ENCODE measurements around the gene DQX1.

DNA sequence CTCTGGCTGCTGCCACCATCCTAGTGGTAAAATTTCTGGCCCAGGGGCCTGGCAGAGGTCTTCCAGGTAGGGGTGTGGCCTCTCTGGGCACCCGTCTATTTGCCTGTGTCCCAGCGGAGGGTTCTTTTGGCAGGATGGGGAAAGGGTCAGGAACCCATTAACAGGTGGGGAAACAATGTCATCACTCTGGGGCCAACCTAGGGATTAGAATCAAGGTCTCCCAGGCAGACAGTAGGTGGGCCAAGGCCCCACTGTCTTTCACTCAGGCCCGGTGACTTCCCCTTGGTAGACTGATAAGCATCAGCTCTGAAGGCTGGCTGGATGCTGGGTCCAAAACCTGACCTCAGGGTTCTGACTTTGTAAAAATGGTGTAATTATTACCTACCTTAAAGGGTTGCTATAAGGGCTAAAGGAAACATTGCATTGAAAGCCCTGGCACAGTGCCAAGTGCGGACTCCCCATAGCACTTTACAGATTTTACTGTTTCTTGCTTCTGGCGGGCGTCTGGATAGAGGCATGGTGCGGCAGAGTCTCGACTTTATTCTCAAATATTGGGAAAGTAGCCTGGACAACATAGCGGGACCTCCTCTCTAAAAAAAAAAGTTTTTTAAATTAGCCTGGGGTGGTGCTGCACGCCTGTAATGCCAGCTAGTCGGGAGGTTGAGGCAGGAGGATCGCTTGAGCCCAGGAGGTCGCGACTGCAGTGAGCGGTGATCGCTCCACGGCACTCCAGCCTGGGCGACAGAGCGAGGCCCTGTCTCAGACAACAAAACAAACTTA, 28.8 kb downstream of the DQX1 start:
- no peak for TF ChIP-seq TAF1 (IDR thresholded peaks at IDR 0.05; ENCODE audit: borderline replicate concordance, insufficient read depth, low read length)
- TF ChIP-seq POLR2AphosphoS5 (IDR thresholded peaks at IDR 0.05; ENCODE audit: low read depth, low read length): no peak
- TF ChIP-seq FOXP2 (optimal IDR thresholded peaks at IDR 0.05; ENCODE audit: borderline replicate concordance, extremely low read depth, extremely low read length, insufficient read depth): no peak
- TF ChIP-seq, protein P1, sequence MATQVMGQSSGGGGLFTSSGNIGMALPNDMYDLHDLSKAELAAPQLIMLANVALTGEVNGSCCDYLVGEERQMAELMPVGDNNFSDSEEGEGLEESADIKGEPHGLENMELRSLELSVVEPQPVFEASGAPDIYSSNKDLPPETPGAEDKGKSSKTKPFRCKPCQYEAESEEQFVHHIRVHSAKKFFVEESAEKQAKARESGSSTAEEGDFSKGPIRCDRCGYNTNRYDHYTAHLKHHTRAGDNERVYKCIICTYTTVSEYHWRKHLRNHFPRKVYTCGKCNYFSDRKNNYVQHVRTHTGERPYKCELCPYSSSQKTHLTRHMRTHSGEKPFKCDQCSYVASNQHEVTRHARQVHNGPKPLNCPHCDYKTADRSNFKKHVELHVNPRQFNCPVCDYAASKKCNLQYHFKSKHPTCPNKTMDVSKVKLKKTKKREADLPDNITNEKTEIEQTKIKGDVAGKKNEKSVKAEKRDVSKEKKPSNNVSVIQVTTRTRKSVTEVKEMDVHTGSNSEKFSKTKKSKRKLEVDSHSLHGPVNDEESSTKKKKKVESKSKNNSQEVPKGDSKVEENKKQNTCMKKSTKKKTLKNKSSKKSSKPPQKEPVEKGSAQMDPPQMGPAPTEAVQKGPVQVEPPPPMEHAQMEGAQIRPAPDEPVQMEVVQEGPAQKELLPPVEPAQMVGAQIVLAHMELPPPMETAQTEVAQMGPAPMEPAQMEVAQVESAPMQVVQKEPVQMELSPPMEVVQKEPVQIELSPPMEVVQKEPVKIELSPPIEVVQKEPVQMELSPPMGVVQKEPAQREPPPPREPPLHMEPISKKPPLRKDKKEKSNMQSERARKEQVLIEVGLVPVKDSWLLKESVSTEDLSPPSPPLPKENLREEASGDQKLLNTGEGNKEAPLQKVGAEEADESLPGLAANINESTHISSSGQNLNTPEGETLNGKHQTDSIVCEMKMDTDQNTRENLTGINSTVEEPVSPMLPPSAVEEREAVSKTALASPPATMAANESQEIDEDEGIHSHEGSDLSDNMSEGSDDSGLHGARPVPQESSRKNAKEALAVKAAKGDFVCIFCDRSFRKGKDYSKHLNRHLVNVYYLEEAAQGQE (IDR thresholded peaks at IDR 0.05; ENCODE audit: insufficient read depth in 1 of 2, low read depth in 2 of 2, low read length in 2 of 2): no peak
- no peak for TF ChIP-seq SIN3A (IDR thresholded peaks at IDR 0.05; ENCODE audit: borderline replicate concordance, insufficient read depth, low read length)

Data from PFSK-1 (cell line).